ENCODE results near the gene CCNB1IP1. TPM values are rescaled to one million over a fixed set of nuclear protein-coding genes. Genes with fewer than 3 reads are reported as not detected.

Gene CCNB1IP1
- total and polyA plus RNA-seq, 2 of the 8 experiments (the other 6 are each of a cell fraction or from before 2014, with no cell fraction given): 173 to 277 TPM

DNA sequence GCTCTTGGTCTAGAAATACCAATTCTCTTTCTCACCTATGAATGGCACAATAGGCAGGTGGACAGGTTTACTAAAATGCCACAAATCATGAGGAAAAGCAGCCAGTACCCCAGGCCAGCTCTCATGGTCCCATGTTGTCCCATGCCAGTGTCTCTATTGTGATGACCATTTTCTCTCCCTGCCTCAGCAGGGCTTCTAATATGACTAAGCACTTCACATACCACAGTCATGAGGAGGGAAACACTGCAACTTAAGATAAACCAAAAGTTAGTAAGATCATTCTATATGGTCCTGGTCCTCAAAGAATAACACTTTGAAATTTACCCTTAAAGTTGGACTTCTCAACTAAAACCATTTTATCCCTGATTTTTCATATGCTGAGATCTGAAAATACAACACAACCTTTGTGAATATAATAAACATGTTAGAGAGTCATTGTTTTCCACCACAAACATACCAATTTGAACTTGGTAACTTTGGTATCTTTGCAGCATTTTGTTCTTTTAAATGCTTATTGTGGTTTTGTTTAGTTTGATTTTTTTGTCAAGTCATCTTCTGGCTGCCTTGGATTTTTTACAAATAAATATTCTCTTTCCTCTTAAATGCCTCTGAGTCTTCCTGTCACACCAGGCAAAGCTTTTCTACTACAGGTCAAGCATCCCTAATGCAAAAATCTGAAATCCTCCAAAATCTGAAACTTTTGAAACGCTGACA, 30.9 kb downstream of the CCNB1IP1 start:
- Histone ChIP-seq H3K4me3 (ENCODE audit: extremely low read depth in 1 of 4, insufficient read depth in 2 of 4, low read depth in 3 of 4, low read length in 4 of 4) (no peak overlapping the region), H3K9me3 (ENCODE audit: insufficient read depth in 2 of 2, low read depth in 1 of 2, low read length in 1 of 2) (no peaks in the 10 kb centered on the region), H3K36me3 (ENCODE audit: control insufficient read depth in 2 of 4, insufficient read depth in 4 of 4, low read length in 3 of 4) (peaks cover 0 to 17% (median 4%) of the 10 kb centered on the region in 4 experiments; a peak in 5 of 8 replicates), H2BK5ac (ENCODE audit: low read depth, low read length) (no peak overlapping the region), H3K27ac (ENCODE audit: low read depth, low read length) (no peak overlapping the region), H2BK15ac (ENCODE audit: low read length) (no peak overlapping the region), H4K8ac (ENCODE audit: extremely low read depth, insufficient read depth, low read length) (no peak overlapping the region), H2AK5ac (ENCODE audit: low read depth, low read length) (no peak overlapping the region), H2BK12ac (ENCODE audit: low read depth, low read length) (no peak overlapping the region), H4K91ac (replicated peaks; ENCODE audit: insufficient read length, low read length) (no peak overlapping the region), H4K20me1 (replicated peaks in 1 of 2; ENCODE audit: control insufficient read depth in 1 of 2, insufficient read depth in 2 of 2, low read length in 2 of 2) (no peaks in the 10 kb centered on the region), H2BK20ac (ENCODE audit: low read length) (no peak overlapping the region), H3K4me1 (replicated peaks in 1 of 4; ENCODE audit: control insufficient read depth in 3 of 4, insufficient read depth in 4 of 4, low read length in 3 of 4) (no peaks in the 10 kb centered on the region), H3K9ac (replicated peaks in 1 of 4; ENCODE audit: extremely low read depth in 1 of 4, low read depth in 3 of 4, low read length in 3 of 4) (no peak overlapping the region), H3K79me2 (ENCODE audit: control insufficient read depth in 1 of 2, insufficient read depth in 2 of 2, low read length in 2 of 2) (peaks cover 0 to 24% of the 10 kb centered on the region in 2 experiments; a peak in 2 of 4 replicates), H3K14ac (ENCODE audit: insufficient read length) (no peak overlapping the region), H3K18ac (ENCODE audit: extremely low read depth, low read length) (no peak overlapping the region), H4K5ac (ENCODE audit: insufficient read length, low read depth, low read length) (no peak overlapping the region), H3K23ac (ENCODE audit: insufficient read length) (no peak overlapping the region), H3K27me3 (replicated peaks in 1 of 4; ENCODE audit: control insufficient read depth in 3 of 4, extremely low read depth in 1 of 4, insufficient read depth in 3 of 4, low read length in 3 of 4) (no peaks in the 10 kb centered on the region), H2AFZ (ENCODE audit: low read length) (no peak overlapping the region), H3K56ac (replicated peaks; ENCODE audit: insufficient read length, low read depth, low read length) (no peak overlapping the region), H3K23me2 (ENCODE audit: low read depth, low read length) (peaks cover 4% of the 10 kb centered on the region), H3K4ac (replicated peaks; ENCODE audit: insufficient read length, low read depth, low read length) (no peak overlapping the region), H2BK120ac (replicated peaks; ENCODE audit: low read depth, low read length) (no peak overlapping the region), H3K4me2 (ENCODE audit: insufficient read depth in 1 of 2, low read depth in 2 of 2, low read length in 2 of 2) (no peak overlapping the region), H3K79me1 (ENCODE audit: low read depth, low read length) (peaks cover 5% of the 10 kb centered on the region; the same call in 1 of the 2 replicates)
- DNase-seq (ENCODE audit: low read depth in 1 of 2, low spot score in 2 of 2) (no peak), FAIRE-seq (no peak)
- POLR2A ChIA-PET (ENCODE audit: partially characterized antibody): interaction anchor here (0.8 to 1.0 kb wide), 3 partner anchors 9 to 168 kb away, joined by 3 to 6 read pairs (median 3); no protein-coding TSS in a partner anchor
- 68% methylated on average over 1 of the region's 1 CpG; no CpG with 5 or more reads in 1 of the 2 experiments for WGBS, 2 experiments (ENCODE audit: extremely low coverage in 1 of 2, insufficient coverage in 1 of 2, insufficient read length in 1 of 2, insufficient replicate concordance in 2 of 2, low coverage in 1 of 2, low lambda C conversion rate in 2 of 2, missing lambda C conversion rate in 1 of 2)
- TF ChIP-seq USF2 (IDR thresholded peaks at IDR 0.05; ENCODE audit: low read length) (no peak), JUN (IDR thresholded peaks at IDR 0.05; ENCODE audit: low read depth, low read length) (no peak), MAFK (IDR thresholded peaks at IDR 0.05; ENCODE audit: low read depth, low read length) (no peak), SIN3A (conservative IDR thresholded peaks at IDR 0.05 in 1 of 2, IDR thresholded peaks at IDR 0.05 in 1 of 2; ENCODE audit: low read depth in 1 of 2, low read length in 2 of 2) (no peak)
- TF ChIP-seq, protein P1, sequence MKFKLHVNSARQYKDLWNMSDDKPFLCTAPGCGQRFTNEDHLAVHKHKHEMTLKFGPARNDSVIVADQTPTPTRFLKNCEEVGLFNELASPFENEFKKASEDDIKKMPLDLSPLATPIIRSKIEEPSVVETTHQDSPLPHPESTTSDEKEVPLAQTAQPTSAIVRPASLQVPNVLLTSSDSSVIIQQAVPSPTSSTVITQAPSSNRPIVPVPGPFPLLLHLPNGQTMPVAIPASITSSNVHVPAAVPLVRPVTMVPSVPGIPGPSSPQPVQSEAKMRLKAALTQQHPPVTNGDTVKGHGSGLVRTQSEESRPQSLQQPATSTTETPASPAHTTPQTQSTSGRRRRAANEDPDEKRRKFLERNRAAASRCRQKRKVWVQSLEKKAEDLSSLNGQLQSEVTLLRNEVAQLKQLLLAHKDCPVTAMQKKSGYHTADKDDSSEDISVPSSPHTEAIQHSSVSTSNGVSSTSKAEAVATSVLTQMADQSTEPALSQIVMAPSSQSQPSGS (IDR thresholded peaks at IDR 0.05; ENCODE audit: low read length): no peak
- CTCF ChIA-PET (ENCODE audit: partially characterized antibody): interaction anchor here (1.6 kb wide), 1 partner anchor 26 kb away, joined by 4 read pairs; no protein-coding TSS in a partner anchor
